Measurements from ENCODE around the gene PSMG4. TPM values are rescaled to one million over a fixed set of nuclear protein-coding genes. Genes with fewer than 3 reads are reported as not detected.

PSMG4 gene
- total RNA-seq, 1 experiment from 2014 or later = 51.9 TPM

GRCh38 chr6:3271756-3272155 lies 13.0 kb downstream of the PSMG4 start:
- Histone ChIP-seq H3K36me3 (ENCODE audit: low read depth, low read length) (peaks cover 8% of the 10 kb centered on the region; the same call in 1 of the 2 replicates), H3K9me2 (replicated peaks; ENCODE audit: low read length) (no peaks in the 10 kb centered on the region), H3K27ac (ENCODE audit: low read length) (no peak overlapping the region), H3F3A (ENCODE audit: low read length, unreplicated experiment) (no peaks in the 10 kb centered on the region), H3K4me1 (ENCODE audit: insufficient read depth, low read length) (no peaks in the 10 kb centered on the region), H3K79me2 (ENCODE audit: low read length) (no peaks in the 10 kb centered on the region), H3K9me3 (ENCODE audit: low read length) (no peaks in the 10 kb centered on the region), H3K4me3 (ENCODE audit: low read length) (no peak overlapping the region), H3K27me3 (ENCODE audit: low read length) (no peaks in the 10 kb centered on the region), H2AFZ (ENCODE audit: low read length) (no peak overlapping the region), H3K9ac (ENCODE audit: low read length) (no peak overlapping the region), H4K20me1 (ENCODE audit: low read length) (no peaks in the 10 kb centered on the region), H3K4me2 (ENCODE audit: low read length) (no peak overlapping the region)
- ChIA-PET POLR2A (ENCODE audit: unreplicated experiment) (no interaction called here), CTCF (no interaction called here)
- TF ChIP-seq EZH2 (IDR thresholded peaks at IDR 0.05; ENCODE audit: low read length, unreplicated experiment) (no peak), CTCF (conservative IDR thresholded peaks at IDR 0.05; ENCODE audit: low read depth, low read length) (no peak), EZH2phosphoT487 (IDR thresholded peaks at IDR 0.05; ENCODE audit: borderline replicate concordance, low read length) (no peak)
- BruUV-seq (replicated peaks) = no TSS peak
- intact Hi-C loops (cut with micrococcal nuclease) = loop anchor here (10.0 kb wide), 1 partner anchor 723 kb away; no protein-coding TSS in a partner anchor
- DNase-seq (no peak), ATAC-seq (no peak)

GRCh38 chr6:3272911-3273547 lies 14.3 kb downstream of the PSMG4 start:
- DNase-seq (no peak), ATAC-seq (no peak)
- no peaks in the 10 kb centered on the region for H3K79me2 ChIP-seq (ENCODE audit: low read length)
- no peak overlapping the region for H3K4me2 ChIP-seq (ENCODE audit: low read length)
- H3K4me3 ChIP-seq (ENCODE audit: low read length) = no peak overlapping the region
- no peak overlapping the region for H3K9ac ChIP-seq (ENCODE audit: low read length)
- ChIA-PET POLR2A (ENCODE audit: unreplicated experiment) (no interaction called here), CTCF (no interaction called here)
- no peak for TF ChIP-seq EZH2 (IDR thresholded peaks at IDR 0.05; ENCODE audit: low read length, unreplicated experiment)
- TF ChIP-seq CTCF (conservative IDR thresholded peaks at IDR 0.05; ENCODE audit: low read depth, low read length) = no peak
- no peaks in the 10 kb centered on the region for H3K27me3 ChIP-seq (ENCODE audit: low read length)
- no peaks in the 10 kb centered on the region for H3F3A ChIP-seq (ENCODE audit: low read length, unreplicated experiment)
- BruUV-seq (replicated peaks) = no TSS peak
- H2AFZ ChIP-seq (ENCODE audit: low read length) = no peak overlapping the region
- no peaks in the 10 kb centered on the region for H4K20me1 ChIP-seq (ENCODE audit: low read length)
- no peaks in the 10 kb centered on the region for H3K4me1 ChIP-seq (ENCODE audit: insufficient read depth, low read length)
- no peak overlapping the region for H3K27ac ChIP-seq (ENCODE audit: low read length)
- no peaks in the 10 kb centered on the region for H3K9me2 ChIP-seq (replicated peaks; ENCODE audit: low read length)
- H3K36me3 ChIP-seq (ENCODE audit: low read depth, low read length) = peaks cover 8% of the 10 kb centered on the region; the same call in 1 of the 2 replicates
- intact Hi-C loops (cut with micrococcal nuclease) = loop anchor here (10.0 kb wide), 1 partner anchor 722 kb away; no protein-coding TSS in a partner anchor
- H3K9me3 ChIP-seq (ENCODE audit: low read length) = no peaks in the 10 kb centered on the region
